Activated T-cell treated with anti-CD3 and anti-CD28 coated beads, Interleukin-2, amount 50 U/mL, for 4 hours (primary cell): ENCODE measurements around the gene GBE1. TPM values are rescaled to one million over a fixed set of nuclear protein-coding genes. Genes with fewer than 3 reads are reported as not detected.
"Not testable (repeated sequence)": the region's sequence is repeated elsewhere in the genome, so short reads cannot be mapped to it uniquely, and the experiment has no call there.

Experiments used
- ATAC-seq, 2 donors: fragments of 200-7000 bp; cut with Tn5 transposase; one replicate each; pipeline ENCODE4 v1.10.0; 2021
- DNase-seq: peaks from one replicate; pipeline ENCODE4 v3.0.0-alpha.2; 2020
- H3K27me3 Mint-ChIP-seq: one replicate; pipeline ENCODE4 v1.8.0; 2021; ENCODE audit warnings: low read depth, mixed read lengths
- H3K36me3 Mint-ChIP-seq: one replicate; pipeline ENCODE4 v1.8.0; 2022; ENCODE audit warnings: mixed read lengths; ENCODE audit not compliant: insufficient read depth
- H3K4me1 Mint-ChIP-seq: one replicate; pipeline ENCODE4 v1.8.0; 2021; ENCODE audit warnings: low read depth, mixed read lengths
- H3K4me3 Mint-ChIP-seq: one replicate; pipeline ENCODE4 v1.8.0; 2021; ENCODE audit warnings: mild to moderate bottlenecking, moderate library complexity, mixed read lengths
- H3K9me3 Mint-ChIP-seq: one replicate; pipeline ENCODE4 v1.8.0; 2021; ENCODE audit warnings: mixed read lengths
- total RNA-seq, 3 donors: library from RNA; stranded (reverse); gene quantifications; one replicate each; pipeline ENCODE4 v1.2.1, GENCODE V29; 2021

GBE1 gene
- 10 to 100 TPM; 13.9 to 16.1 (median 14.2) TPM for total RNA-seq

DNA sequence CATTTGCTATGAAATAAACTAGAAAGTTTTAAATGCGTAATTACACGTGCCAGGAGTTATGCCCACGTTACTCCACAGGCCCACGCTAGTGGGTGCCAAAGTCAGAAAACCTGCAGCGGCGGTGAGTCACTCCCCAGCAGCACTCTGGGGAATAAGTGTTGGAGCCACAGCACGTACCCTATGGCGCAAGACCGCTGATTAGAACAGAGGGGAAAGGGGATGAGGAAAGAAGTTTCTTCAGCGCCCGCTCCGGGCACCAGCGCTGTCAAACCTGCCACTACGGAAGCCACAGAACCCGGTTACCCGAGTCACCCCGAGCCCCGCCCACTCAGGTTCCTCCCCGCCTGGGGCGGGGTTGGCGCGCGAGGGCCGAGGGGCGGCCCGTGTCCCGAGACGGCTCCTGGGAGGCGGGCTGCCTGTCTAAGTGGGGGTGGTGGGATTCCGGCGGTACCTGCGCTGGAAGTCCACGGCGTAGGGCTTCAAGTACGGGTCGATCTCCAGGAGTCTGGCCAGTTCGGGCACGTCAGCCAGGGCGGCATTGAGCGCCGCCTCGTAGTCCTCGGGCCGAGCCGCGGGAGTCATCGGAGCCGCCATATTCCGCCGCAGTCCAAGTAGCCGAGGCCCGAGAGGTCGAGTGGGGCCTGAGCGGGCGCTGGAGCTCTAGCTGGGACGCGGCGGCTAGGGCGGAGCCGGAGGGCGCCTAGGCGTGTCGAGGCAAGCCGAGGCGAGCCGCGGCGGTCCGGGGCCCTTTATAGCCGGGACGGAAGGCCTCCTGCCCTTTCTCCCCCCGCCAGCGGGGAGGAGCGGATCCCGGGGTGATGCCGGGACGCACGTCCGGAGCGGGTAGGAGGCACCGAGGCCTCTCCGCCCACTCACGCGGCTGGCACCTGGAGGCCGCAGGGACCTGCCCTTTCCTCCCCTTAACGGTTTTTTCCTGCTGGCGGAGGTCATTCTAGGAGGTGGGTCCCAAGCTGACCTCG is at the start of gene GBE1:
TSS of gene GBE1 (minus strand) at position 722 of the 980 bp plus-strand sequence. CDS start at position 594, 128 bp downstream.
- Mint-ChIP-seq H3K4me1 (peaks cover 21% of the 10 kb centered on the region), H3K4me3 (peak within 1 kb of the TSS; percentile 90), H3K9me3 (peaks cover 5% of the 10 kb centered on the region), H3K27me3 (no peaks in the 10 kb centered on the region), H3K36me3 (peaks cover 20% of the 10 kb centered on the region)
- ATAC-seq: peak; percentile 87 to 88
- peak; percentile 83 for DNase-seq

DNA sequence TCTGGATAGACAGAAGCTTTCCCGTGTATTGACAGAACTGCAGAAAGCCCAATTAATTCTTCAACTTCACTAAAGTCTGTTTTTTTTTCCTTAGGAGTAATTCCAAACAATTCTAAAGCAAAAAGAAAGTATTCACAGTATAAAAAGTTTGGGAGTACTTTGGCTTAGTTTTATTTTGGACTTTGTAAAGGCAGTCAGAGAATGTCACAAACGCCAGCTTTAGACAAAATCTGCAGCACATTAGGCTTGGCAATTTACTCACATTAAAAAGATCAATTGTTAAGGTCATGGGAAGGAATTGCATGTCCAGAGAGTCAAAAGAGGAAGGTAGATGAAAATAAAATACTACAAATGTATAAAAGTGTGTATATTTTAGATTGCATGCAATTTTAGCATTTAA is 47.5 kb upstream of the GBE1 start:
- no peaks in the 10 kb centered on the region for H3K9me3 Mint-ChIP-seq
- H3K36me3 Mint-ChIP-seq: no peaks in the 10 kb centered on the region
- H3K4me1 Mint-ChIP-seq: no peaks in the 10 kb centered on the region
- ATAC-seq (no peak), DNase-seq (no peak)
- H3K4me3 Mint-ChIP-seq: no peak overlapping the region
- no peaks in the 10 kb centered on the region for H3K27me3 Mint-ChIP-seq

DNA sequence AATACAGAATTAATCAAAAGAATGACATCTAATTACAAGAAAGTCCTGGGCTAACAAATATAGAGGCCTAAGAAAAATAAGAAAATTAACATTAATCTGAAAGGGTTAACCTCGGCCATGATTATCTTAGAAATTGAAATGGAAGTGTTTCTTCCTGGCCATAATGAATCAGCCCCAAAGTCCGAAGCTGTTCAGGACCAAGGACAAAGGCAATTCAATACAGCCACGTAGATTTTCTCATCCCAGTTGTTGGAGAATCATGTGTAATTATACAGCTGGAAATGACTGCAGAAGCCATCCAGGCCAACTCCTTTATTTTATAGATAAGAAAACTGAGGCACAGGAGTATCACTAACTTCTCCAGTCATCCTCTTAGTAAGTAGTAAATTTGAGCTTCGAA is 38.0 kb upstream of the GBE1 start:
- Mint-ChIP-seq H3K27me3 (no peaks in the 10 kb centered on the region), H3K4me3 (no peak overlapping the region), H3K9me3 (no peaks in the 10 kb centered on the region), H3K4me1 (no peaks in the 10 kb centered on the region), H3K36me3 (no peaks in the 10 kb centered on the region)
- ATAC-seq (no peak), DNase-seq (no peak)

DNA sequence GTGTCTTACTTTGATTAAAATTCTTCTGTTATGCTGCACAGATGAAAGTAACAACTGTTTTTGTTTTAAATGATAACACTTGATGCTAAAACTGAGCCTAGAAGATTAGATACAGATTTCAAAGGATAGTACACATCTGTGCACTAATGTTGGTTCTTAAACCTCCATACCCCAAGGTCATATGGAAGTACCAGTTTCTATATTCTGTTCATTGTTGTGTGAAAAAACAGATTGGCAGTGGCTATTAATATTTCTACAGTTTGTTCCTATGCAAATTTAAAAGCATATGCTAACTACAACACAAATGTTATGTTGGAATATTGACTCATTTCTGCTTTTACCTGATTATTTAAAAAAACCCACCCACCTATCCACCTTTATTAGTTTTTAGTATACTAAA is 32.0 kb upstream of the GBE1 start:
- Mint-ChIP-seq H3K36me3 (no peaks in the 10 kb centered on the region), H3K27me3 (peaks cover 4% of the 10 kb centered on the region), H3K4me3 (no peak overlapping the region), H3K9me3 (no peaks in the 10 kb centered on the region), H3K4me1 (no peaks in the 10 kb centered on the region)
- DNase-seq: no peak
- ATAC-seq: no peak

DNA sequence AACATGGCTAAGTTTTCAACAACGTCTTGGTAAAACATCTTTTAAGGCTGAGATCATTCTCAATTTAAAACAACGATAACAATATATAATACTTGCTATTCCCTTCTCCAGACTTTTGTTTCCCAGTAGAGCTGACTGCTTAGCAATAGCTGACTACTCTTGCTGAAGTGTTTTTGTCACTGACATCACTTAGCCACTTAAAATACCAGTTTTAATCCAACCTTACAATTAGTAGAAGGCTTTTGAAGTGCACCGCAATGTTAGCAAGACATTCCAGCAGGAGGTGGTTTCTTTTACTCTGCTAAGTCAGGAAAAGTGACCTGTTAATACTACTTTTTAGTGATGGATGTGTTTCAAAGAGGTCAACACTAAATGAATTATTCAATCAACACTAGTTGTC is 28.7 kb upstream of the GBE1 start:
- H3K36me3 Mint-ChIP-seq: no peaks in the 10 kb centered on the region
- peaks cover 4% of the 10 kb centered on the region for H3K27me3 Mint-ChIP-seq
- DNase-seq: no peak
- no peaks in the 10 kb centered on the region for H3K9me3 Mint-ChIP-seq
- H3K4me1 Mint-ChIP-seq: no peaks in the 10 kb centered on the region
- H3K4me3 Mint-ChIP-seq: no peak overlapping the region
- no peak for ATAC-seq

DNA sequence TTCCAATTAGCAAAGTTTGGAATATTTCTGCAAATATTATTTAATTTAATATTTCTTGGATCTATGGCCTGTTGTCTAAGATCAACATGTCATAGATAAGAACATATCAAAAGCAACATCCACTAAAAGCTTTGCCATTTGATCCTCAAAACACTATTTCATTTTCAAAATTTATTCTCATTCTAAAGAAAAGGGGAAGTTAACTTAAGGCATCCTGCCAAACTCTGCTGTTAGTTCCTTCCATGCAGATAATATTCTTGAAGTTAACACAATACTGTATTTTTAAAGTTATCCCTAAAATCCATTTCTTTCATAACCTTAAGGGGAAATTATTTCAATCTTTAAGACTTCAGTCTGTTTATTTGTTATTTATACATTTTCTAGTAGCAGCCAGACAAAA is 28.2 kb upstream of the GBE1 start:
- H3K4me1 Mint-ChIP-seq: no peaks in the 10 kb centered on the region
- H3K36me3 Mint-ChIP-seq: no peaks in the 10 kb centered on the region
- DNase-seq: no peak
- ATAC-seq: no peak
- H3K9me3 Mint-ChIP-seq: no peaks in the 10 kb centered on the region
- no peak overlapping the region for H3K4me3 Mint-ChIP-seq
- peaks cover 4% of the 10 kb centered on the region for H3K27me3 Mint-ChIP-seq

DNA sequence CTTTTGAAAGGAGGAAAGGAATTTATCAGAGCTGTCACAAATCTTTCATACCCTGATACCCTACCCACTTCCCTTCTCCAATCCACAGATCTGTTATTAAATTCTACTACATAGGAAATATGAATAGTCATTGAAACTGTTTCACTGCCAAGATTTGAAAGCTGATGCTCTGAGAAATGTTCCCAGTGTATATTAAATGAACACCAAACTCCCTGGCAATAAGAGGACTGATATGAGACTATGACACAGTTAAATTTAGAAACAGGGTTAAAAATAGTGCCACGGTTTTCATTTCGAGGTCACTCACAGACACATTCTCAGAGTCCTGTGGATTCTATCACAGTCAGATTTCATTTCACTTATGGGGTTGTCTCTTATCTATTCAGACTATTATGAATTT is 27.2 kb upstream of the GBE1 start:
- ATAC-seq (no peak), DNase-seq (no peak)
- no peaks in the 10 kb centered on the region for H3K9me3 Mint-ChIP-seq
- peaks cover 6% of the 10 kb centered on the region for H3K27me3 Mint-ChIP-seq
- H3K4me3 Mint-ChIP-seq: no peak overlapping the region
- no peaks in the 10 kb centered on the region for H3K4me1 Mint-ChIP-seq
- H3K36me3 Mint-ChIP-seq: no peaks in the 10 kb centered on the region

DNA sequence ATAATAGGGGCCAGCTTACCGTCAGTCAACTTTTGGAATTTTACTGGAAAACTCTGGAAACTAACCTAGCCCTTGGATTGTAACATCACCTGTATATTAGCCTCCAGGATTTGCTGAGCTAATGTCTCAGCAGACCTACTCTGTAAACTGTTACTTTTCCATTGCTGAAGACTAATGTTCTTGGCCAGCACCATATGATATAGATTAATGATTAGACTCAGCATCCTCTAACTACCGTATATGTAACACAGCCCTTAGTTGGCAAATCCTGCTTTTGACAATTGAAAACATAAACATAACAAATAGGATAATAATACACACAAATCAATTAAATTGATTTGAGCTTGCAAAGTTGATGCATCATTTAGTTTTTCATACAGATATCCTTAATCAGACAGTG is 26.6 kb upstream of the GBE1 start:
- Mint-ChIP-seq H3K27me3 (peaks cover 7% of the 10 kb centered on the region), H3K9me3 (no peaks in the 10 kb centered on the region), H3K4me3 (no peak overlapping the region), H3K36me3 (no peaks in the 10 kb centered on the region), H3K4me1 (no peaks in the 10 kb centered on the region)
- no peak for ATAC-seq
- DNase-seq: no peak

DNA sequence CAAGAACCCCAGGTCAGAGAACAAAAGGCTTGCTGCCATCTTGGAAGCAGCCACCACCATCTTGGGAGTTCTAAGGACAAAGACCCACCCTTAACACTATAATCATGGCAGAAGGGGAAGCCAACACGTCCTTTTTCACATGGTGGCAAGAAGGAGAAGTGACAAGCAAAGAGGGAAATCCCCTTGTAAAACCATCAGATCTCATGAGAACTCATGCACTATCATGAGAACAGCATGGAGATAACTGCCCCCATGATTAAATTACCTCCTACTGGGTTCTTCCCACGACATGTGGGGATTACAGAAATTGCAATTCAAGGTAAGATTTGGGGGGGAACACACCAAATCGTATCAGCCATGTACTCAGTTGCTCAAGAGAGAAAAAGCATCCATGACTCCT is 21.1 kb upstream of the GBE1 start:
- no peak for DNase-seq
- Mint-ChIP-seq H3K36me3 (no peaks in the 10 kb centered on the region), H3K4me3 (no peak overlapping the region), H3K4me1 (no peaks in the 10 kb centered on the region), H3K27me3 (peaks cover 2% of the 10 kb centered on the region), H3K9me3 (no peaks in the 10 kb centered on the region)
- no peak for ATAC-seq

DNA sequence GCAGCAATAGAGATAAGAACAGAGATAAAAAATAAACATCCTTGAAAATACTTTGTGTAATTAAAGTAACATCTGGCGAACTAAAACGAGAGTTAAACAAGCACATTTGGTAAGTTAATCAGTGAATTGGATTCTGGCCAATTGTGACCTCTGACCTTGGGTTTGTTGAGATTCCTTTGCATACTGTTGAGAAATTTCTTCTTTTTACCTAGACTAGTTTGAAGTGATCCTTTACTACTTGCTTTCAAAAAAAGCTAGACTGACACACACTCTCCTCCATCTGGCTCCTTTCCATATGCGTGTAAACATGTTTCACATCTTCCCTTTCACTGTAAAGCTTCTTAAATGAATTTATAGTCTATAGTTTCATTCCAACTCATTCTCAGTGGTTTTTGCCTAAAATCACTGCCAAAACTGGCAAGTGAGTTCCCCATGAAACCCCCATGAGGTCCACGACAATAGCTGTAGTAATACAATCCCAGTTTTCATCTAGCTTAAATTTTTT is 17.3 kb upstream of the GBE1 start:
- no peaks in the 10 kb centered on the region for H3K9me3 Mint-ChIP-seq
- H3K36me3 Mint-ChIP-seq: no peaks in the 10 kb centered on the region
- H3K4me1 Mint-ChIP-seq: no peaks in the 10 kb centered on the region
- no peak overlapping the region for H3K4me3 Mint-ChIP-seq
- ATAC-seq (no peak), DNase-seq (no peak)
- H3K27me3 Mint-ChIP-seq: peaks cover 2% of the 10 kb centered on the region

DNA sequence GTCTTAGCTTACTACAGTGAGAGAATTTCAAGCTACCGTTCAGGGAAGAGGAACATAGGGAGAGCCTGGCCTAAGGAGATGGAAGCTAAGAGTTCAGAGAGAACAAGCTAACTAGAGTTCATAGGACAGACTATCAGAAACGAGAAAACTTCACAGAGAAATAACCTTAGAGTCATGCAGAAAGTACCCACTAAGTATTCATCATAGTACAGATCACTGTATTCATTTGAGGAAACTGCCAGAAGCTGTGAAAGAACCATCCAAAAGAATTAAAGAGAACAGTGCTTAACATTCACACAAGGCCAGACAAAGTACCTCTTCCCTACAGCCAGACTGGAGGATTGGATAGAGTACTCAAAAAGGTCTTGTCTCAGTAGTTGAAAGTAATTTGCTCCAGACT is 15.2 kb upstream of the GBE1 start:
- DNase-seq: no peak
- ATAC-seq: no peak
- Mint-ChIP-seq H3K27me3 (no peaks in the 10 kb centered on the region), H3K4me3 (no peak overlapping the region), H3K9me3 (no peaks in the 10 kb centered on the region), H3K36me3 (no peaks in the 10 kb centered on the region), H3K4me1 (no peaks in the 10 kb centered on the region)

DNA sequence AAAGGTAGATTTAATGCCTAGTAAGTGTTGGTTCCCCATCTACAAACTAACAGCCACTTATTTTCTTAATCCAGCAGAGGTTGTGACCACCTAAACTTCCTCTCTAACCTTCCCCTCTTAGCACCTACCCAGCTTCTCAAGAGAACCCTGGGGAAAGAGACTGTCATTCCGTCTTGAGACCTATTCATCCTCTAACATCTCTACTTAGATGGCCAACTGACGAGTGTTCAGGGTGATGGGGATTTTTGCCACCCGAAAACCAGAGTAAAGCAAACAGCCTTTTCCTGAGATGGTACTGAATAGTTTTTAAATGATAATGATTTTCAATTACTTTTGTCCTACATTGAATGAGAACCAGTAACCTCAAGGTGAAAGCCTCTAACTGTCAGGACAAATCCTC is 9.3 kb upstream of the GBE1 start:
- ATAC-seq: no peak
- no peak overlapping the region for H3K4me3 Mint-ChIP-seq
- H3K4me1 Mint-ChIP-seq: no peaks in the 10 kb centered on the region
- H3K9me3 Mint-ChIP-seq: no peaks in the 10 kb centered on the region
- H3K36me3 Mint-ChIP-seq: no peaks in the 10 kb centered on the region
- no peak for DNase-seq
- peaks cover 2% of the 10 kb centered on the region for H3K27me3 Mint-ChIP-seq

DNA sequence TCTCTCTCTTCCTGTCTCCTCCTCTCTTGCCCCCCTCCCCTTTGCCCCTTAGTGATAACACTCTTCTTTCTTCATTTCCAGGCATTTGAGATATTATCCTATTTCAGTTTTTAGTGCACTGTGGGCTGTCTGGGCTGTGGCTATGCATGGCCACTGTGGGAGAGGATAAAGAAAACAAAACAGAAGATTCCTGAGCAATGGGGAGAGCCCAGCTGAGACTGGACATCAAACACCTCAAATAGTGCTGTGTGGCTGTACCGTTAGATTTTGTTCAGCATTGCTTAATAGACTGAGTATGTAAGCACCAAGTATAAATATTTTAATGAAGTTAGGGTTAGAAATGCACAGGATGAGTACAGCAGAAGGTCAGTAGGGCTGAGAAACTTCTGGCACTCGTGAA is 7.9 kb upstream of the GBE1 start:
- no peaks in the 10 kb centered on the region for H3K36me3 Mint-ChIP-seq
- H3K4me1 Mint-ChIP-seq: no peaks in the 10 kb centered on the region
- peaks cover 2% of the 10 kb centered on the region for H3K27me3 Mint-ChIP-seq
- DNase-seq (no peak), ATAC-seq (no peak)
- H3K9me3 Mint-ChIP-seq: no peaks in the 10 kb centered on the region
- no peak overlapping the region for H3K4me3 Mint-ChIP-seq

DNA sequence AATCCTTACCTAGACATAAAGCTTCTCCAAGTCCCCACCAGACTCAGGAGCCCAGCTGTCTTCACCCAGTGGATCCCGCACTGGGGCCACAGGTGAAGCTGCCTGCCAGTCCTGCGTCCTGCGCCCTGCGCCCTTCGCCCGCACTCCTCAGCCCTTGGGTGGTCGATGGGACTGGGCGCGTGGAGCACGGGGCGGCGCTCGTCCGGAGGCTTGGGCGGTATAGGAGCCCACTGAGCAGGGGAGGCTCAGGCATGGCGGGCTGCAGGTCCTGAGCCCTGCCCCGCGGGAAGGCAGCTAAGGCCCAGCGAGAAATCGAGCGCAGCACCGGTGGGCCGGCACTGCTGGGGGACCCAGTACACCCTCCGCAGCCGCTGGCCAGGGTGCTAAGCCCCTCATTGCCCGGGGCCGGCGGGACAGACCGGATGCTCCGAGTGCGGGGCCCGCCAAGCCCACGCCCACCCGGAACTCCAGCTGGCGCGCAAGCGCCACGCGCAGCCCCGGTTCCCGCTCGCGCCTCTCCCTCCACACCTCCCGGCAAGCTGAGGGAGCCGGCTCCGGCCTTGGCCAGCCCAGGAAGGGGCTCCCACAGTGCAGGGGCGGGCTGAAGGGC is 5.9 kb upstream of the GBE1 start:
- not testable (repeated sequence) for ATAC-seq, H3K27me3 Mint-ChIP-seq, H3K4me1 Mint-ChIP-seq, H3K4me3 Mint-ChIP-seq, DNase-seq, H3K9me3 Mint-ChIP-seq, H3K36me3 Mint-ChIP-seq

DNA sequence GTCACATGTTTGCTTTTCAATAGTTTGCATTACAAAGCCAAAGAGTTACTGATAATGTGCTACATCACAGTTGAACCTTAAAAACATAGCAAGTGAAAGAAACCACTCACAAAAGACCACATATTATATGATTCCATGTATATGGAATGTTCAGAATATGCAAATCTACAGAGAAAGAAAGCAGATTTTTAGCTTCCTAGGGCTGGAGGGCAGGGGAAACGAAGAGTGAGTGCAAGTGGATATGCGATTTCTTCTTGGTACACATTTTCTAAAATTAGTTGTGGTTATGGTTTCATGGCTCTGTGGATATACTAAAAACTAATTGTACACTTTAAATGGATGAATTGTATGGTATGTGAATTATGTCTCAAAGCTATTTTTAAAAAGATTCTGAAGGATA is 4.0 kb upstream of the GBE1 start:
- Mint-ChIP-seq H3K27me3 (peaks cover 2% of the 10 kb centered on the region), H3K4me3 (no peak overlapping the region), H3K36me3 (no peaks in the 10 kb centered on the region), H3K4me1 (peaks cover 13% of the 10 kb centered on the region), H3K9me3 (no peaks in the 10 kb centered on the region)
- DNase-seq (no peak), ATAC-seq (no peak)
